Adipocyte (in vitro differentiated cells): ENCODE data around the gene SYNPO2L.
A peak's percentile ranks its signal among the peaks of the same experiment; 100 is the strongest.
"Not testable (repeated sequence)": the region's sequence is repeated elsewhere in the genome, so short reads cannot be mapped to it uniquely, and the experiment has no call there.

ENCODE experiments used
- DNase-seq: peaks from one replicate; pipeline ENCODE4 v3.0.0-alpha.2; 2015; ENCODE audit warnings: low read depth
- H3K27me3 ChIP-seq: replicated peaks from 2 replicates; pipeline ENCODE4 v1.7.0; 2013; ENCODE audit warnings: mild to moderate bottlenecking, low read length, moderate library complexity; ENCODE audit not compliant: control insufficient read depth, insufficient read depth
- H3K36me3 ChIP-seq: 2 replicates; pipeline ENCODE4 v1.7.0; 2013; ENCODE audit warnings: low read length, mild to moderate bottlenecking, moderate library complexity; ENCODE audit not compliant: control insufficient read depth, insufficient read depth, severe bottlenecking
- H3K4me1 ChIP-seq: 2 replicates; pipeline ENCODE4 v1.7.0; 2013; ENCODE audit warnings: mild to moderate bottlenecking, low read length, moderate library complexity; ENCODE audit not compliant: control insufficient read depth, insufficient read depth
- H3K4me3 ChIP-seq: 2 replicates; pipeline ENCODE4 v1.7.0; 2013; ENCODE audit warnings: mild to moderate bottlenecking, low read length, moderate library complexity
- H3K9ac ChIP-seq: 2 replicates; pipeline ENCODE4 v1.7.0; 2013; ENCODE audit warnings: mild to moderate bottlenecking, low read length, moderate library complexity
- H3K9me3 ChIP-seq: 2 replicates; pipeline ENCODE4 v1.7.0; 2013; ENCODE audit warnings: mild to moderate bottlenecking, low read length, moderate library complexity; ENCODE audit not compliant: control insufficient read depth

The SYNPO2L gene

GRCh38 chr10:73655990-73656298, at the start of gene SYNPO2L:
SYNPO2L (minus strand) TSS chr10:73656029; CDS start chr10:73655922, 107 bp downstream.
- Histone ChIP-seq H3K9me3 (no peaks in the 10 kb centered on the region), H3K4me3 (no peak within 1 kb of the TSS)

GRCh38 chr10:73703924-73704323, 48.1 kb upstream of the SYNPO2L start:
- H3K9ac ChIP-seq, DNase-seq, H3K4me1 ChIP-seq, H3K4me3 ChIP-seq, H3K9me3 ChIP-seq, H3K27me3 ChIP-seq, H3K36me3 ChIP-seq: not testable (repeated sequence)

More at GRCh38 chr10:73655990-73656298, at the start of gene SYNPO2L:
- Histone ChIP-seq H3K9ac (no peak within 1 kb of the TSS), H3K27me3 (no peaks in the 10 kb centered on the region), H3K36me3 (no peaks in the 10 kb centered on the region), H3K4me1 (no peaks in the 10 kb centered on the region)
- DNase-seq: no peak

GRCh38 chr10:73698819-73699218, 43.0 kb upstream of the SYNPO2L start:
- not testable (repeated sequence) for H3K4me1 ChIP-seq, H3K4me3 ChIP-seq, DNase-seq, H3K27me3 ChIP-seq, H3K9me3 ChIP-seq, H3K9ac ChIP-seq, H3K36me3 ChIP-seq

- not testable (repeated sequence) for H3K4me1 ChIP-seq, H3K4me3 ChIP-seq, H3K36me3 ChIP-seq, DNase-seq, H3K9ac ChIP-seq, H3K27me3 ChIP-seq, H3K9me3 ChIP-seq
Measured at GRCh38 chr10:73697675-73698159, 41.9 kb upstream of the SYNPO2L start, which contains the start of gene AGAP5. AGAP5 (minus strand) TSS chr10:73698109; CDS start chr10:73697755, 354 bp downstream.

- H3K4me1 ChIP-seq, H3K9me3 ChIP-seq, DNase-seq, H3K27me3 ChIP-seq, H3K9ac ChIP-seq, H3K4me3 ChIP-seq, H3K36me3 ChIP-seq: not testable (repeated sequence)
Measured at GRCh38 chr10:73695302-73695701, 39.5 kb upstream of the SYNPO2L start.

- not testable (repeated sequence) for DNase-seq
Measured at GRCh38 chr10:73690755-73691154, 34.9 kb upstream of the SYNPO2L start.

GRCh38 chr10:73689596-73689995, 33.8 kb upstream of the SYNPO2L start:
- not testable (repeated sequence) for H3K36me3 ChIP-seq, H3K27me3 ChIP-seq, H3K9me3 ChIP-seq, H3K9ac ChIP-seq, DNase-seq, H3K4me1 ChIP-seq, H3K4me3 ChIP-seq

More at GRCh38 chr10:73690755-73691154, 34.9 kb upstream of the SYNPO2L start:
- H3K9ac ChIP-seq, H3K9me3 ChIP-seq, H3K27me3 ChIP-seq, H3K4me1 ChIP-seq, H3K36me3 ChIP-seq, H3K4me3 ChIP-seq: not testable (repeated sequence)

GRCh38 chr10:73687641-73688040, 31.8 kb upstream of the SYNPO2L start:
- DNase-seq, H3K9me3 ChIP-seq, H3K4me1 ChIP-seq, H3K27me3 ChIP-seq, H3K4me3 ChIP-seq, H3K36me3 ChIP-seq, H3K9ac ChIP-seq: not testable (repeated sequence)

GRCh38 chr10:73674546-73674945, 18.7 kb upstream of the SYNPO2L start:
- not testable (repeated sequence) for H3K4me3 ChIP-seq, H3K36me3 ChIP-seq, H3K9me3 ChIP-seq, H3K9ac ChIP-seq, H3K27me3 ChIP-seq, H3K4me1 ChIP-seq, DNase-seq

- DNase-seq, H3K9ac ChIP-seq, H3K4me1 ChIP-seq, H3K9me3 ChIP-seq, H3K27me3 ChIP-seq, H3K36me3 ChIP-seq, H3K4me3 ChIP-seq: not testable (repeated sequence)
Measured at GRCh38 chr10:73668378-73668777, 12.5 kb upstream of the SYNPO2L start.

- not testable (repeated sequence) for H3K4me1 ChIP-seq, H3K4me3 ChIP-seq, H3K27me3 ChIP-seq, H3K36me3 ChIP-seq, H3K9me3 ChIP-seq, H3K9ac ChIP-seq
- DNase-seq: peak; percentile 53
Measured at GRCh38 chr10:73666153-73666809, 10.5 kb upstream of the SYNPO2L start.

- not testable (repeated sequence) for H3K27me3 ChIP-seq, H3K9ac ChIP-seq, H3K4me1 ChIP-seq, DNase-seq, H3K4me3 ChIP-seq, H3K9me3 ChIP-seq, H3K36me3 ChIP-seq
Measured at GRCh38 chr10:73665581-73665980, 9.8 kb upstream of the SYNPO2L start.
